GM06990 (cell line): ENCODE results near the gene C22orf42.
A peak's percentile ranks its signal among the peaks of the same experiment; 100 is the strongest.

ENCODE experiments used
- DNase-seq: peaks from one replicate; pipeline ENCODE4 v3.0.0-alpha.2; 2011; ENCODE audit not compliant: insufficient read length; ENCODE audit errors: extremely low read depth
- H3K27me3 ChIP-seq: replicated peaks from 2 replicates; pipeline ENCODE4 v1.6.0; 2011; ENCODE audit warnings: low read length; ENCODE audit not compliant: control insufficient read depth, insufficient read depth
- H3K36me3 ChIP-seq: 2 replicates; pipeline ENCODE4 v1.5.1; 2011; ENCODE audit warnings: low read length; ENCODE audit not compliant: control insufficient read depth, insufficient read depth
- H3K4me3 ChIP-seq: replicated peaks from 2 replicates; pipeline ENCODE4 v1.5.1; 2011; ENCODE audit warnings: low read depth, mild to moderate bottlenecking, control low read depth, low read length
- CTCF ChIP-seq: IDR thresholded peaks from 2 replicates; pipeline ENCODE4 v1.5.1; 2011; ENCODE audit warnings: low read length, control low read depth, mild to moderate bottlenecking, inconsistent platforms; ENCODE audit not compliant: insufficient read depth, poor library complexity, severe bottlenecking

The C22orf42 gene

GRCh38 chr22:32120603-32121002 is 38.5 kb downstream of the C22orf42 start:
- no peak for TF ChIP-seq CTCF
- H3K27me3 ChIP-seq = no peaks in the 10 kb centered on the region; the same call in 1 of the 2 replicates

GRCh38 chr22:32119568-32120235 is 39.4 kb downstream of the C22orf42 start:
- no peaks in the 10 kb centered on the region for H3K36me3 ChIP-seq
- peak; percentile 9 for TF ChIP-seq CTCF
- no peaks in the 10 kb centered on the region; the same call in 1 of the 2 replicates for H3K27me3 ChIP-seq
- H3K4me3 ChIP-seq = no peak overlapping the region
- no peak for DNase-seq

More at GRCh38 chr22:32120603-32121002, 38.5 kb downstream of the C22orf42 start:
- Histone ChIP-seq H3K36me3 (no peaks in the 10 kb centered on the region), H3K4me3 (no peak overlapping the region)
- DNase-seq = no peak

- Histone ChIP-seq H3K36me3 (no peaks in the 10 kb centered on the region), H3K4me3 (no peak overlapping the region), H3K27me3 (no peaks in the 10 kb centered on the region; the same call in 1 of the 2 replicates)
- DNase-seq = no peak
- TF ChIP-seq CTCF = no peak
Observed at GRCh38 chr22:32112380-32112779, 46.7 kb downstream of the C22orf42 start.

- no peak for TF ChIP-seq CTCF
- no peak overlapping the region for H3K4me3 ChIP-seq
- no peaks in the 10 kb centered on the region; the same call in none of the 2 replicates for H3K27me3 ChIP-seq
- H3K36me3 ChIP-seq = no peaks in the 10 kb centered on the region
- DNase-seq = no peak
Observed at GRCh38 chr22:32106930-32107329, 52.2 kb downstream of the C22orf42 start.

GRCh38 chr22:32103658-32104315 is 55.3 kb downstream of the C22orf42 start:
- Histone ChIP-seq H3K4me3 (no peak overlapping the region), H3K36me3 (no peaks in the 10 kb centered on the region), H3K27me3 (no peaks in the 10 kb centered on the region; the same call in 1 of the 2 replicates)
- DNase-seq = no peak
- peak; percentile 32 for TF ChIP-seq CTCF

- Histone ChIP-seq H3K4me3 (no peak overlapping the region), H3K36me3 (no peaks in the 10 kb centered on the region), H3K27me3 (no peaks in the 10 kb centered on the region; the same call in 1 of the 2 replicates)
- DNase-seq = no peak
- TF ChIP-seq CTCF = no peak
Observed at GRCh38 chr22:32100711-32101110, 58.4 kb downstream of the C22orf42 start.
